HepG2 (cell line): Measurements from ENCODE around the gene LRPPRC. TPM values are rescaled to one million over a fixed set of nuclear protein-coding genes. Genes with fewer than 3 reads are reported as not detected.

Experiments
- BCL3 ChIP-seq: sonication (generic); formaldehyde crosslinking; IDR thresholded peaks from 2 replicates; pipeline ENCODE4 v1.5.1; 2020; ENCODE audit warnings: mild to moderate bottlenecking, missing genetic modification reagents, moderate library complexity
- CERS6 ChIP-seq: sonication (generic); formaldehyde crosslinking; IDR thresholded peaks from 2 replicates; pipeline ENCODE4 v1.5.0; 2020; ENCODE audit warnings: missing genetic modification reagents
- FOSL2 ChIP-seq: sonication (generic); formaldehyde crosslinking; IDR thresholded peaks from 2 replicates; pipeline ENCODE4 v1.4.0; 2020; ENCODE audit warnings: missing genetic modification reagents
- KLF11 ChIP-seq: IDR thresholded peaks from 2 replicates; pipeline ENCODE4 v1.6.1; 2016; ENCODE audit warnings: missing compliant biosample characterization
- MIER3 ChIP-seq: IDR thresholded peaks from 2 replicates; pipeline ENCODE4 v1.6.1; 2016; ENCODE audit warnings: missing compliant biosample characterization, borderline replicate concordance
- NCOA2 ChIP-seq: sonication (generic); formaldehyde crosslinking; IDR thresholded peaks from 2 replicates; pipeline ENCODE4 v1.8.0; 2022; ENCODE audit warnings: inconsistent platforms
- NFKB2 ChIP-seq: sonication (generic); formaldehyde crosslinking; IDR thresholded peaks from 2 replicates; pipeline ENCODE4 v1.4.0; 2020; ENCODE audit warnings: missing genetic modification reagents, borderline replicate concordance
- PPARG ChIP-seq: conservative IDR thresholded peaks from 2 replicates; pipeline ENCODE4 v1.6.1; 2016; ENCODE audit warnings: missing biosample characterization, missing genetic modification reagents
- SCMH1 ChIP-seq: sonication (generic); formaldehyde crosslinking; IDR thresholded peaks from 2 replicates; pipeline ENCODE4 v1.9.0; 2021; ENCODE audit warnings: missing genetic modification reagents, mild to moderate bottlenecking, borderline replicate concordance
- SIX4 ChIP-seq: sonication (generic); formaldehyde crosslinking; IDR thresholded peaks from 2 replicates; pipeline ENCODE4 v1.4.0; 2020; ENCODE audit warnings: missing genetic modification reagents
- TBX3 ChIP-seq: fragments of 450-650 bp; IDR thresholded peaks from 2 replicates; pipeline ENCODE4 v1.6.1; 2017; ENCODE audit warnings: antibody characterized with exemption, mild to moderate bottlenecking, inconsistent platforms, borderline replicate concordance
- TCF7L2 ChIP-seq: IDR thresholded peaks from 2 replicates; pipeline ENCODE4 v1.6.1; 2011; ENCODE audit warnings: mild to moderate bottlenecking, low read depth, low read length, moderate library complexity
- ZMYM4 ChIP-seq: sonication (generic); formaldehyde crosslinking; IDR thresholded peaks from 2 replicates; pipeline ENCODE4 v1.8.1; 2023; ENCODE audit warnings: mild to moderate bottlenecking, missing genetic modification reagents
- ZNF235 ChIP-seq: sonication (generic); formaldehyde crosslinking; IDR thresholded peaks from 2 replicates; pipeline ENCODE4 v1.8.1; 2023; ENCODE audit warnings: mild to moderate bottlenecking, missing genetic modification reagents, borderline replicate concordance
- ZNF501 ChIP-seq: sonication (generic); formaldehyde crosslinking; IDR thresholded peaks from 2 replicates; pipeline ENCODE4 v1.5.1; 2020; ENCODE audit warnings: mild to moderate bottlenecking, moderate library complexity, missing genetic modification reagents
- ZNF563 ChIP-seq: sonication (generic); formaldehyde crosslinking; IDR thresholded peaks from 2 replicates; pipeline ENCODE4 v1.8.0; 2022; ENCODE audit warnings: mild to moderate bottlenecking, moderate library complexity, missing genetic modification reagents
- ZNF609 ChIP-seq: sonication (generic); formaldehyde crosslinking; IDR thresholded peaks from 2 replicates; pipeline ENCODE4 v1.4.0; 2020; ENCODE audit warnings: mild to moderate bottlenecking, missing genetic modification reagents, borderline replicate concordance
- ZNF614 ChIP-seq: IDR thresholded peaks from 2 replicates; pipeline ENCODE4 v1.6.1; 2018; ENCODE audit warnings: missing biosample characterization, missing genetic modification reagents, inconsistent platforms, borderline replicate concordance
- ZNF652 ChIP-seq: IDR thresholded peaks from 2 replicates; pipeline ENCODE4 v1.6.1; 2016; ENCODE audit warnings: low read depth, borderline replicate concordance
- ZNF746 ChIP-seq: sonication (generic); formaldehyde crosslinking; IDR thresholded peaks from 2 replicates; pipeline ENCODE4 v1.8.0; 2022; ENCODE audit warnings: mild to moderate bottlenecking, missing genetic modification reagents
- ZNF747 ChIP-seq: sonication (generic); formaldehyde crosslinking; IDR thresholded peaks from 2 replicates; pipeline ENCODE4 v1.8.1; 2023; ENCODE audit warnings: missing genetic modification reagents, mild to moderate bottlenecking, borderline replicate concordance
- polyA plus RNA-seq, 8 experiments: library from polyadenylated mRNA; depleted of rRNA in 3 of 8; stranded (reverse) in 7 of 8; unstranded in 1 of 8; fragments of >200 nt; fragmentation: Illumina TruSeq in 4 of 8; extraction: Trizol in 4 of 8; gene quantifications; 2 replicates each; pipeline versions ENCODE4 v1.2.1 to v1.2.3, GENCODE V29; 2011 to 2016; ENCODE audit warnings: low read depth in 4 of 8, missing spikeins in 1 of 8, mixed read lengths in 1 of 8; ENCODE audit not compliant: insufficient read depth in 1 of 8
- total RNA-seq, 5 experiments: library from RNA; depleted of rRNA; stranded (reverse); fragments of >200 nt; fragmentation: Illumina TruSeq; extraction: Trizol; gene quantifications; 2 replicates each; pipeline ENCODE4 v1.2.3, GENCODE V29; 2016; ENCODE audit warnings: low read depth in 1 of 5

LRPPRC gene
- total and polyA plus RNA-seq, 2 of the 13 experiments (the other 11 are each of a cell fraction or from before 2014, with no cell fraction given): 117 to 167 TPM

GRCh38 chr2:43841949-43842865 lies 153.6 kb downstream of the LRPPRC start (continued):
- TF ChIP-seq ZNF747: 0 out of 2 replicates have a peak, but pooled peaks have one; percentile 10
- TF ChIP-seq ZNF501 (CRISPR knock-in tag): peak; percentile 67; the same call in 1 of the 2 replicates
- no peak for TF ChIP-seq ZNF235 (CRISPR knock-in tag)
- TF ChIP-seq SCMH1 (CRISPR knock-in tag): no peak
- peak; percentile 84 for TF ChIP-seq ZNF609 (CRISPR knock-in tag)
- peak; percentile 60; the same call in 1 of the 2 replicates for TF ChIP-seq PPARG (CRISPR knock-in tag)
- TF ChIP-seq MIER3 (CRISPR knock-in tag): peak; percentile 26; the same call in 1 of the 2 replicates
- no peak for TF ChIP-seq KLF11 (CRISPR knock-in tag)
- TF ChIP-seq ZNF563 (CRISPR knock-in tag): peak; percentile 26; the same call in 1 of the 2 replicates
- no peak for TF ChIP-seq CERS6 (CRISPR knock-in tag)
- peak; percentile 75; the same call in 1 of the 2 replicates for TF ChIP-seq TBX3
- peak; percentile 18; the same call in 1 of the 2 replicates for TF ChIP-seq ZMYM4 (CRISPR knock-in tag)
- TF ChIP-seq TCF7L2: peak; percentile 89
- no peak for TF ChIP-seq ZNF614 (CRISPR knock-in tag)
- TF ChIP-seq BCL3 (CRISPR knock-in tag): no peak
- TF ChIP-seq NFKB2 (CRISPR knock-in tag): peak; percentile 63; the same call in 1 of the 2 replicates
- peak; percentile 84 for TF ChIP-seq SIX4 (CRISPR knock-in tag)
- peak; percentile 74 for TF ChIP-seq NCOA2 (CRISPR knock-in tag)
- TF ChIP-seq ZNF652 (CRISPR knock-in tag): no peak
- peak; percentile 59; the same call in 1 of the 2 replicates for TF ChIP-seq FOSL2 (CRISPR knock-in tag)
- peak; percentile 55 for TF ChIP-seq ZNF746 (CRISPR knock-in tag)
